H9 (cell line): Measurements from ENCODE around the gene ME3. TPM values are rescaled to one million over a fixed set of nuclear protein-coding genes. Genes with fewer than 3 reads are reported as not detected.

Experiments
- DNase-seq: peaks from one replicate; pipeline ENCODE4 v3.0.0-alpha.2; 2017
- H2AFZ ChIP-seq: one replicate; pipeline ENCODE4 v1.6.1; 2013; ENCODE audit warnings: mild to moderate bottlenecking, low read length, control low read depth, moderate library complexity
- H2AK5ac ChIP-seq: 2 replicates; pipeline ENCODE4 v1.6.1; 2013; ENCODE audit warnings: low read length, control low read depth, mixed read lengths; ENCODE audit not compliant: insufficient read length
- H2BK120ac ChIP-seq: one replicate; pipeline ENCODE4 v1.6.1; 2013; ENCODE audit warnings: low read depth, mild to moderate bottlenecking, low read length, control low read depth, inconsistent platforms; ENCODE audit not compliant: poor library complexity, severe bottlenecking
- H2BK12ac ChIP-seq: 2 replicates; pipeline ENCODE4 v1.6.1; 2013; ENCODE audit warnings: low read length, control low read depth, mixed read lengths, low read depth; ENCODE audit not compliant: insufficient read length
- H2BK15ac ChIP-seq: 2 replicates; pipeline ENCODE4 v1.6.1; 2013; ENCODE audit warnings: low read depth, low read length, control low read depth
- H2BK20ac ChIP-seq: one replicate; pipeline ENCODE4 v1.6.1; 2013; ENCODE audit warnings: low read depth, mild to moderate bottlenecking, low read length, control low read depth, inconsistent platforms; ENCODE audit not compliant: poor library complexity, severe bottlenecking
- H2BK5ac ChIP-seq: 2 replicates; pipeline ENCODE4 v1.6.1; 2013; ENCODE audit warnings: low read length, control low read depth, mixed read lengths; ENCODE audit not compliant: insufficient read length
- H3K14ac ChIP-seq: 2 replicates; pipeline ENCODE4 v1.6.1; 2013; ENCODE audit warnings: low read length, control low read depth; ENCODE audit not compliant: insufficient read depth
- H3K18ac ChIP-seq: 2 replicates; pipeline ENCODE4 v1.6.1; 2013; ENCODE audit warnings: low read depth, mild to moderate bottlenecking, mixed read lengths, low read length, control low read depth; ENCODE audit not compliant: insufficient read length
- H3K23ac ChIP-seq: 2 replicates; pipeline ENCODE4 v1.6.1; 2013; ENCODE audit warnings: low read length, control low read depth, mixed read lengths, low read depth; ENCODE audit not compliant: insufficient read length
- H3K23me2 ChIP-seq: 2 replicates; pipeline ENCODE4 v1.6.1; 2013; ENCODE audit warnings: low read depth, mild to moderate bottlenecking, mixed read lengths, low read length, control low read depth; ENCODE audit not compliant: insufficient read length, poor library complexity, severe bottlenecking
- H3K27ac ChIP-seq: 2 replicates; pipeline ENCODE4 v1.5.1; 2013; ENCODE audit warnings: low read length, control low read depth, mixed read lengths, low read depth; ENCODE audit not compliant: insufficient read length
- H3K27me3 ChIP-seq: 2 replicates; pipeline ENCODE4 v1.6.1; 2013; ENCODE audit warnings: low read length, control low read depth, inconsistent platforms; ENCODE audit not compliant: insufficient read depth
- H3K4ac ChIP-seq: 2 replicates; pipeline ENCODE4 v1.6.1; 2013; ENCODE audit warnings: low read depth, mild to moderate bottlenecking, control low read depth, inconsistent platforms, low read length, moderate library complexity
- H3K4me1 ChIP-seq: 2 replicates; pipeline ENCODE4 v1.6.1; 2013; ENCODE audit warnings: low read length, control low read depth, inconsistent platforms; ENCODE audit not compliant: insufficient read depth
- H3K4me2 ChIP-seq: 2 replicates; pipeline ENCODE4 v1.6.1; 2013; ENCODE audit warnings: low read length, control low read depth, mixed read lengths; ENCODE audit not compliant: insufficient read length, insufficient read depth
- H3K56ac ChIP-seq: 2 replicates; pipeline ENCODE4 v1.6.1; 2013; ENCODE audit warnings: low read depth, mild to moderate bottlenecking, mixed read lengths, low read length, control low read depth; ENCODE audit not compliant: insufficient read length
- H3K79me1 ChIP-seq: 2 replicates; pipeline ENCODE4 v1.6.1; 2013; ENCODE audit warnings: low read depth, mild to moderate bottlenecking, moderate library complexity, low read length, control low read depth, inconsistent platforms; ENCODE audit not compliant: insufficient read depth, poor library complexity, severe bottlenecking
- H3K79me2 ChIP-seq: 2 replicates; pipeline ENCODE4 v1.6.1; 2013; ENCODE audit warnings: low read length, control low read depth, inconsistent platforms; ENCODE audit not compliant: insufficient read depth
- H3K9ac ChIP-seq: 2 replicates; pipeline ENCODE4 v1.6.1; 2013; ENCODE audit warnings: low read length, control low read depth, mixed read lengths; ENCODE audit not compliant: insufficient read length; ENCODE audit errors: extremely low read depth
- H3K9me3 ChIP-seq: one replicate; pipeline ENCODE4 v1.6.1; 2013; ENCODE audit warnings: low read depth, low read length, inconsistent platforms; ENCODE audit not compliant: control insufficient read depth
- H3T11ph ChIP-seq: one replicate; pipeline ENCODE4 v1.6.1; 2013; ENCODE audit warnings: mild to moderate bottlenecking, low read length, control low read depth, inconsistent platforms
- H4K20me1 ChIP-seq: one replicate; pipeline ENCODE4 v1.6.1; 2013; ENCODE audit not compliant: control insufficient read depth, insufficient read length, insufficient read depth
- H4K5ac ChIP-seq: 2 replicates; pipeline ENCODE4 v1.6.1; 2013; ENCODE audit warnings: low read depth, mild to moderate bottlenecking, mixed read lengths, low read length, control low read depth; ENCODE audit not compliant: insufficient read length
- H4K8ac ChIP-seq: replicated peaks from 2 replicates; pipeline ENCODE4 v1.6.1; 2013; ENCODE audit warnings: low read length, control low read depth, mixed read lengths, low read depth; ENCODE audit not compliant: insufficient read length
- H4K91ac ChIP-seq: 2 replicates; pipeline ENCODE4 v1.6.1; 2013; ENCODE audit warnings: low read depth, mild to moderate bottlenecking, moderate library complexity, mixed read lengths, low read length, control low read depth; ENCODE audit not compliant: insufficient read length
- H3K27ac Mint-ChIP-seq, 3 experiments: 2 replicates in 2 of 3; 3 replicates in 1 of 3; pipeline ENCODE4 v1.8.0; 2020 to 2021; ENCODE audit warnings: mixed read lengths in 3 of 3, mild to moderate bottlenecking in 1 of 3, moderate library complexity in 1 of 3
- H3K27me3 Mint-ChIP-seq: 2 replicates; pipeline ENCODE4 v1.8.0; 2021; ENCODE audit warnings: low read depth, mild to moderate bottlenecking, moderate library complexity, mixed read lengths
- H3K36me3 Mint-ChIP-seq, 3 experiments: 2 replicates in 2 of 3; 3 replicates in 1 of 3; pipeline ENCODE4 v1.8.0; 2020 to 2021; ENCODE audit warnings: low read depth in 3 of 3, mixed read lengths in 3 of 3; ENCODE audit not compliant: insufficient read depth in 1 of 3
- H3K4me1 Mint-ChIP-seq, 2 experiments: 2 replicates each; pipeline ENCODE4 v1.8.0; 2020; ENCODE audit warnings: mixed read lengths in 2 of 2
- H3K4me3 Mint-ChIP-seq, 2 experiments: 2 replicates in 1 of 2; 3 replicates in 1 of 2; pipeline ENCODE4 v1.8.0; 2020 to 2021; ENCODE audit warnings: mild to moderate bottlenecking in 2 of 2, mixed read lengths in 2 of 2, moderate library complexity in 1 of 2
- H3K9me3 Mint-ChIP-seq, 2 experiments: 2 replicates in 1 of 2; 3 replicates in 1 of 2; pipeline ENCODE4 v1.8.0; 2020; ENCODE audit warnings: mild to moderate bottlenecking in 2 of 2, mixed read lengths in 2 of 2, moderate library complexity in 1 of 2
- total RNA-seq: library from RNA; stranded (reverse); gene quantifications from 2 replicates; pipeline ENCODE4 v1.2.1, GENCODE V29; 2021
- TF ChIP-seq, protein P1 (sequence below): fragments of 200-600 bp; sonication (generic); conservative IDR thresholded peaks from 3 replicates; pipeline ENCODE4 v1.8.0; 2021; ENCODE audit warnings: antibody characterized with exemption, mild to moderate bottlenecking

ME3 gene
- total RNA-seq, 1 experiment from 2014 or later, result 2.8 TPM

DNA sequence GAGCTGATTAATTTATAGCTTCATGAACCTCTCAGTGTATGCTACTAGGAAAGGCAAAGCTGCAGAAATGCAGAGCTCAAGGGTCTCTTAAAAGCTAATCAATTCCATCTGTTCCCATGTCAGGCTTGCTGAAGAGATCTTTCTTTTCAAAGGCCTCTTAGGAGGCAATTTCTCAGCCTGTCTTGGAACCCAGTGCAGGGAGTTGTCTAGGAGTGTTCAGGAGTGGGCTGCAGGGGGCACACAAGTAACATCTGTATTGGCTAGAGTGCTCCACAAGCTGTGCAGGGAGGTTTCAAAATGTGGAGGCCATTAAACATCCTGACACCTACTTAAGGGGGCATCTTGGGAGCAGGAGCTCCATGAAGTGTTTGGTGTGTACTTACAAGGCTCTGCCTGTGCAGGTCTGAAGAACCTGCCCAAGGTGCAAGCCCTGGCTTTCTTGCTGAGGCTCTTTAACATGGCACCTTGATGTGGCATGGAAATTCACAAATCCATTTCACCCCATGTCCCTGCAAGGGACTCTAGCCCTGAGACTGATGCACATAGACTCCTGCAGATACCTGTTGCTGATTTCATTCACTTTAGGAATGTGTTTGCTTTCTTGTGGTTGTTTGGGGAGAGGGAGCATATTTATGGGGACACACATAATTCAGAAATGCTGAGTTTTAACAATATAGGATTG lies 134.7 kb downstream of the ME3 start:
- no peak overlapping the region for H4K91ac ChIP-seq
- no peaks in the 10 kb centered on the region for H3K79me2 ChIP-seq
- H3K9me3 ChIP-seq, result no peaks in the 10 kb centered on the region
- no peaks in the 10 kb centered on the region for H3K79me1 ChIP-seq
- H3K14ac ChIP-seq, result no peak overlapping the region
- no peak overlapping the region for H3K4ac ChIP-seq
- H2BK15ac ChIP-seq, result no peak overlapping the region
- no peak overlapping the region for H4K8ac ChIP-seq
- no peak overlapping the region for H3K23ac ChIP-seq
- Mint-ChIP-seq H3K4me3 (no peak overlapping the region), H3K27ac (no peak overlapping the region), H3K36me3 (no peaks in the 10 kb centered on the region), H3K27me3 (no peaks in the 10 kb centered on the region), H3K9me3 (no peaks in the 10 kb centered on the region), H3K4me1 (no peaks in the 10 kb centered on the region)
- H3K18ac ChIP-seq, result no peak overlapping the region
- H4K5ac ChIP-seq, result no peak overlapping the region
- H3K23me2 ChIP-seq, result no peaks in the 10 kb centered on the region
- H3K4me1 ChIP-seq, result no peaks in the 10 kb centered on the region
- H2AK5ac ChIP-seq, result no peak overlapping the region
- TF ChIP-seq, protein P1, sequence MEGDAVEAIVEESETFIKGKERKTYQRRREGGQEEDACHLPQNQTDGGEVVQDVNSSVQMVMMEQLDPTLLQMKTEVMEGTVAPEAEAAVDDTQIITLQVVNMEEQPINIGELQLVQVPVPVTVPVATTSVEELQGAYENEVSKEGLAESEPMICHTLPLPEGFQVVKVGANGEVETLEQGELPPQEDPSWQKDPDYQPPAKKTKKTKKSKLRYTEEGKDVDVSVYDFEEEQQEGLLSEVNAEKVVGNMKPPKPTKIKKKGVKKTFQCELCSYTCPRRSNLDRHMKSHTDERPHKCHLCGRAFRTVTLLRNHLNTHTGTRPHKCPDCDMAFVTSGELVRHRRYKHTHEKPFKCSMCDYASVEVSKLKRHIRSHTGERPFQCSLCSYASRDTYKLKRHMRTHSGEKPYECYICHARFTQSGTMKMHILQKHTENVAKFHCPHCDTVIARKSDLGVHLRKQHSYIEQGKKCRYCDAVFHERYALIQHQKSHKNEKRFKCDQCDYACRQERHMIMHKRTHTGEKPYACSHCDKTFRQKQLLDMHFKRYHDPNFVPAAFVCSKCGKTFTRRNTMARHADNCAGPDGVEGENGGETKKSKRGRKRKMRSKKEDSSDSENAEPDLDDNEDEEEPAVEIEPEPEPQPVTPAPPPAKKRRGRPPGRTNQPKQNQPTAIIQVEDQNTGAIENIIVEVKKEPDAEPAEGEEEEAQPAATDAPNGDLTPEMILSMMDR, result peak; percentile 35; the same call in 2 of the 3 replicates
- no peak overlapping the region for H3K56ac ChIP-seq
- no peak overlapping the region for H2BK20ac ChIP-seq
- no peak overlapping the region for H3K9ac ChIP-seq
- no peak overlapping the region for H3K27ac ChIP-seq
- H4K20me1 ChIP-seq, result no peaks in the 10 kb centered on the region
- DNase-seq, result no peak
- H3K27me3 ChIP-seq, result no peaks in the 10 kb centered on the region
- no peak overlapping the region for H2BK120ac ChIP-seq
- no peak overlapping the region for H2BK12ac ChIP-seq
- no peak overlapping the region for H2BK5ac ChIP-seq
- no peak overlapping the region for H2AFZ ChIP-seq
- H3K4me2 ChIP-seq, result no peak overlapping the region
- H3T11ph ChIP-seq, result no peak overlapping the region
